ENCODE results near the gene SMIM38. TPM values are rescaled to one million over a fixed set of nuclear protein-coding genes. Genes with fewer than 3 reads are reported as not detected.

The SMIM38 gene
- total RNA-seq, 1 donor from 2014 or later: not detected

DNA sequence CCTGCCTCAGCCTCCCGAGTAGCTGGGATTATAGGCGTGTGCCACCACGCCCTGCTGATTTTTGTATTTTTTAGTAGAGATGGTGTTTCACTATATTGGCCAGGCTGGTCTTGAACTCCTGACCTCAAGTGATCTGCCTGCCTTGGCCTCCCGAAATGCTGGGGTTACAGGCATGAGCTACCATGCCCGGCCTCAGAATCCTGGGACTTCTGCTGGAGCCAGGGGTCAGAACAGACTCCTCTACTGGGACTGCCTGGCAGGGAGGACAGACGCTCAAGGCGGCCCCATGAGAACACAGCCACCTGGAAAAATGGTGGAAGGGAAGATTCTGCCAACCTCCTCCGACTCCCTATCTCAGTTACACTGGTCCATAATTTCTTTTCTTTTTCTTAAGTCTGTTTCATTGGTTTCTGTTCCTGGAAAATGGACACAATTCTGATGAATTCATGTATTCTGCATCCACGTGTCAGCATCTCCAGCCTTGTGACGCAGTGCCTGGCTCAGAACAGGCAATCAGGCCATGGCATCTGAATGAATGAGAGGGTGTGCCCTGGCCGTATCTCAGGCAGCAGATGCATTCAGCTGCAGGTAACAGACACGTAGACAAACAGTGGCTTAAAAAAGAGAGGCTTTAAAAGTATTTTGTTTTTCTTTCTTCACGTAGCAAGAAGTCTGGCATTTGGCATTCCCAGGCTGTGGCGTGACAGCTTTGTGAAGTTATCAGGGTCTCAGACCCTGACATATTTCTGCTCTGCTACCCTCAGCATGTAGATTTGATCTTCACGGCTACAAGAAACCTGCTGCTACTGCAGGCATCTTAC is 4.8 kb downstream of the SMIM38 start:
- H3K4me3 ChIP-seq (ENCODE audit: low read depth, low read length): no peak overlapping the region
- no peak for DNase-seq (ENCODE audit: low read depth)
- TF ChIP-seq, protein P1, sequence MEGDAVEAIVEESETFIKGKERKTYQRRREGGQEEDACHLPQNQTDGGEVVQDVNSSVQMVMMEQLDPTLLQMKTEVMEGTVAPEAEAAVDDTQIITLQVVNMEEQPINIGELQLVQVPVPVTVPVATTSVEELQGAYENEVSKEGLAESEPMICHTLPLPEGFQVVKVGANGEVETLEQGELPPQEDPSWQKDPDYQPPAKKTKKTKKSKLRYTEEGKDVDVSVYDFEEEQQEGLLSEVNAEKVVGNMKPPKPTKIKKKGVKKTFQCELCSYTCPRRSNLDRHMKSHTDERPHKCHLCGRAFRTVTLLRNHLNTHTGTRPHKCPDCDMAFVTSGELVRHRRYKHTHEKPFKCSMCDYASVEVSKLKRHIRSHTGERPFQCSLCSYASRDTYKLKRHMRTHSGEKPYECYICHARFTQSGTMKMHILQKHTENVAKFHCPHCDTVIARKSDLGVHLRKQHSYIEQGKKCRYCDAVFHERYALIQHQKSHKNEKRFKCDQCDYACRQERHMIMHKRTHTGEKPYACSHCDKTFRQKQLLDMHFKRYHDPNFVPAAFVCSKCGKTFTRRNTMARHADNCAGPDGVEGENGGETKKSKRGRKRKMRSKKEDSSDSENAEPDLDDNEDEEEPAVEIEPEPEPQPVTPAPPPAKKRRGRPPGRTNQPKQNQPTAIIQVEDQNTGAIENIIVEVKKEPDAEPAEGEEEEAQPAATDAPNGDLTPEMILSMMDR (IDR thresholded peaks at IDR 0.05; ENCODE audit: insufficient read depth, low read length, poor library complexity, severe bottlenecking): no peak
- no peaks in the 10 kb centered on the region for H3K27me3 ChIP-seq (ENCODE audit: control insufficient read depth, insufficient read depth, low read length)
- no peaks in the 10 kb centered on the region for H3K36me3 ChIP-seq (ENCODE audit: control insufficient read depth, insufficient read depth, low read length)

DNA sequence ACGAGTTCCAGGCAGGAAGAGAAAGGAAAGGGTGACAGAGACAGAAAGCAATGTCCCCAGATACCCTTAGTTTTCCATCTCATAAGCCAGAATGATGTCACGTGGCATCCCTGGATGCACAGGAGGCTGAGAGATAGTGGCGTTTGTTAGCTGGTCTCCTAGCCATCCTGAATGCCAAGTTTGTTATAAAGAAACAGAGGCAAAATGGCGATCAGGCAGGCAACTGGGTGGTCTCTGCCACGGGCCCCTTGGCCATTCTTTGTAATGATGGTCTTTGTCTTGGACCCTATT is 5.3 kb downstream of the SMIM38 start:
- Histone ChIP-seq H3K27me3 (ENCODE audit: control insufficient read depth, insufficient read depth, low read length) (no peaks in the 10 kb centered on the region), H3K36me3 (ENCODE audit: control insufficient read depth, insufficient read depth, low read length) (no peaks in the 10 kb centered on the region), H3K4me3 (ENCODE audit: low read depth, low read length) (no peak overlapping the region)
- no peak for DNase-seq (ENCODE audit: low read depth)
- TF ChIP-seq, protein P1 (IDR thresholded peaks at IDR 0.05; ENCODE audit: insufficient read depth, low read length, poor library complexity, severe bottlenecking): no peak

DNA sequence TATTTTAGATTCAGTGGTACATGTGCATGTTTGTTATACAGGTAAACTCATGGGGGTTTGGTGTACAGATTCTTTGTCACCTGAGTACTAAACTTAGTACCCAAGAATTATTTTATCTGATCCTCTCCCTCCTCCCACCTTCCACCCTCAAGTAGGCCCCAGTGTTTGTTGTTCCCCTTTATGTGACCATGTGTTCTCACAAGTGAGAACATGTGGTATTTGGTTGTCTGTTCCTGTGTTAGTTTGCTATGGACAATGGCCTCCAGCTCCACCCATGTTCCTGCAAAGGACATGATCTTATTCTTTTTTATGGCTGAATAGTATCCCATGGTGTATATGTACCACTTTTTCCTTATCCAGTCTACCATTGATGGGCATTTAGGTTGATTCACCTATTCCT is 6.8 kb downstream of the SMIM38 start:
- no peaks in the 10 kb centered on the region for H3K36me3 ChIP-seq (ENCODE audit: control insufficient read depth, insufficient read depth, low read length)
- H3K27me3 ChIP-seq (ENCODE audit: control insufficient read depth, insufficient read depth, low read length): no peaks in the 10 kb centered on the region
- H3K4me3 ChIP-seq (ENCODE audit: low read depth, low read length): no peak overlapping the region
- TF ChIP-seq, protein P1 (IDR thresholded peaks at IDR 0.05; ENCODE audit: insufficient read depth, low read length, poor library complexity, severe bottlenecking): no peak
- no peak for DNase-seq (ENCODE audit: low read depth)

DNA sequence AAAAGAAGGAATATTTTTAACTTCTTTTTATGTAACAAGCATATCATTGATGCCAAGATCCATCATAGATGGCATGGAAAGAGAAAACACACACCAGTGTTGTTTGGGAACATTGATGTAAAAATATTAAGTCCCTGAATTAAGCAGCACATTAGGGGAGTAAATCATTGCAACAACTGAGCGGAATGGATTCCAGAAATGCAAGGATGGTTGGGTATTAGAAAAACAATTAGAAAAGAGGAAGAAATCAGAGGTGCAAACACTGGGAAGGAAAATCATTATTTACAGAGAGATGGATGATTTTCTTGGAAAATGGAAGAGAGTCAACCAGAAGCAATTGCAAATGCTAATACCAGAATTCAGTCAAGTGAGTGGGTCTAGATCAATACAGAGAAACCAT is 8.1 kb downstream of the SMIM38 start:
- TF ChIP-seq, protein P1 (IDR thresholded peaks at IDR 0.05; ENCODE audit: insufficient read depth, low read length, poor library complexity, severe bottlenecking): no peak
- H3K27me3 ChIP-seq (ENCODE audit: control insufficient read depth, insufficient read depth, low read length): no peaks in the 10 kb centered on the region

DNA sequence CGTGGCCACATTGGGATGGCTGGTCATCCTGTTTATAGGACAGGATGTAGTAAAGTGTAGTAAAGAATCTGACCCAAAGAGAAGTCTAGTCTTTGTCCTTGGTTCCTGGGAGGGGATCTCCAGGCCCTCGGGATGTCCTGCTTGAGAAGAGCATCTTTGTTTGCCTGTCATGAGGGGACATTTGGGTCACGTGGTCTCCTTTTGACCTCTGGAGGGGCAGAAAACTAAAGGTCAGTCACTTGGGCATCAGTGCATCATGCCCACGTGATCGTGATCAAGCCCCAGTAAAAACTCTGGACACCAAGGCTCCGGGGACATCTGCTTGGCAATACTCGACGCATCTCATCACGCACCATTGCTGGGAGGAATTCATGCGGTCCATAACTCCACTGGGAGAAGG is 9.1 kb downstream of the SMIM38 start:
- H3K4me3 ChIP-seq (ENCODE audit: low read depth, low read length): no peak overlapping the region
- H3K27me3 ChIP-seq (ENCODE audit: control insufficient read depth, insufficient read depth, low read length): no peaks in the 10 kb centered on the region
- H3K36me3 ChIP-seq (ENCODE audit: control insufficient read depth, insufficient read depth, low read length): no peaks in the 10 kb centered on the region
- TF ChIP-seq, protein P1 (IDR thresholded peaks at IDR 0.05; ENCODE audit: insufficient read depth, low read length, poor library complexity, severe bottlenecking): no peak
- DNase-seq (ENCODE audit: low read depth): no peak

More for the DNA sequence above, 8.1 kb downstream of the SMIM38 start:
- Histone ChIP-seq H3K4me3 (ENCODE audit: low read depth, low read length) (no peak overlapping the region), H3K36me3 (ENCODE audit: control insufficient read depth, insufficient read depth, low read length) (no peaks in the 10 kb centered on the region)
- no peak for DNase-seq (ENCODE audit: low read depth)

DNA sequence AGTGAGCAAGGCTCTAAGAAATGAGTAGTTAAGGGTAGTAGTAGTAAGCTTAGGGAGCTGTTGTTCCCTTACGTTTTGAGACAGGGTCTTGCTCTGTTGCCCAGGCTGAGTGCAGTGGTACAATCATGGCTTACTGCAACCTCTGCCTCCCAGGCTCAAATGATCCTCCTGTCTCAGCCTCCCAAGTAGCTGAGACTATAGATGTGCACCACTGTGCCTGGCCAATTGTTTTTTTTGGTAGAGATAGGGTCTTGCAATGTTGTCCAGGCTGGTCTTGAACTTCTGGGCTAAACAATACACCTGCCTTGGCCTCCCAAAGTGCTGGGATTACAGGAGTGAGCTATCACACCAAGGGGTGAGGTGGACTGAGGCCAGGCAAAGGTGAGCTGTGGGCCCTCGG is 10.0 kb downstream of the SMIM38 start:
- no peak for DNase-seq (ENCODE audit: low read depth)
- H3K4me3 ChIP-seq (ENCODE audit: low read depth, low read length): no peak overlapping the region
- no peaks in the 10 kb centered on the region for H3K27me3 ChIP-seq (ENCODE audit: control insufficient read depth, insufficient read depth, low read length)
- H3K36me3 ChIP-seq (ENCODE audit: control insufficient read depth, insufficient read depth, low read length): no peaks in the 10 kb centered on the region
- TF ChIP-seq, protein P1 (IDR thresholded peaks at IDR 0.05; ENCODE audit: insufficient read depth, low read length, poor library complexity, severe bottlenecking): no peak
